ENCODE data around the gene SEPTIN2.
"Not testable (repeated sequence)": the region's sequence is repeated elsewhere in the genome, so short reads cannot be mapped to it uniquely, and the experiment has no call there.

Gene SEPTIN2

DNA sequence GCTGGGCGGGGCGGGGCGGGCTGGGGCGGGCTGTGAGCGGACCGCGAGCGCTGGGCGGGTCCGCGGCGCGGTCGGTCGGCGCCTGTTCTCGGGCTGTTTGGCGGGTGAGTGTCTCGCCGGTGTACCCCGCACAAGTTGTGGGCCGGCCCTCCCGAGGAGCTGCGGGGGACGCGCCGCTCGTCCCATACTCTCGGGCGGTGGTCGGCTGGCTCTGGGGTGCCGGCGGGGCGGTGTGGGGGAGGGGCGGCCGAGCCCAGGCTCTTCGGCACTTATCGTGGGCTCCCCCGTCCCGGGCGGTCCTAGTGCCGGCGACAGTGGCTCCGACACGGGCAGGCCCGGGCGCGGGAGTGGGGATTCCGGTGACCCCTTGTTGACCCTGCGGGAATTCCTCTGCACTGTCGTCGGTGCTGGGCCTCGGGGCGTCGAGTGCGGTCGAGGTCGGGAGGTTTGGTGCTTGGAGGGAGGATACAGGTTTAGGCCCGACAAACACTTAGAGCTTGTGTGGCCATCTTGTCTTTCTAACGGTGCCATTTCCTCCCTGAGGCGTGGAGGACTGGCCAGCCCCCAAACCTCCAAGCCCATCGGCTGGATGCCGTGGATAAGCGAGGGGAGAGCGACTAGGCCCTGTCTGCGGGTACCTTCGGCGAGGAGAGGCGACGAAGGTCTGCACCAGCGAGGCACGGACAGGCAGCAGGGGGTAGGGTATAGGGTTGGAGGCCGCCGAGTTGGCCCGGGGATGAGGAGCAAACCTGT, at the start of gene SEPTIN2:
SEPTIN2 (plus strand) TSS at position 47 of the 753 bp plus-strand sequence. CDS start 8,308 bp downstream, outside the sequence.
- peak within 1 kb of the TSS; percentile 100 for H3K27ac Mint-ChIP-seq
- no peaks in the 10 kb centered on the region for H3K9me3 Mint-ChIP-seq
- H3K4me1 Mint-ChIP-seq: peaks cover 70% of the 10 kb centered on the region
- DNase-seq: peak; percentile 84 to 86
- no peaks in the 10 kb centered on the region for H3K27me3 Mint-ChIP-seq
- ATAC-seq: peak; percentile 73
- peak within 1 kb of the TSS; percentile 98 to 99 for H3K4me3 Mint-ChIP-seq

DNA sequence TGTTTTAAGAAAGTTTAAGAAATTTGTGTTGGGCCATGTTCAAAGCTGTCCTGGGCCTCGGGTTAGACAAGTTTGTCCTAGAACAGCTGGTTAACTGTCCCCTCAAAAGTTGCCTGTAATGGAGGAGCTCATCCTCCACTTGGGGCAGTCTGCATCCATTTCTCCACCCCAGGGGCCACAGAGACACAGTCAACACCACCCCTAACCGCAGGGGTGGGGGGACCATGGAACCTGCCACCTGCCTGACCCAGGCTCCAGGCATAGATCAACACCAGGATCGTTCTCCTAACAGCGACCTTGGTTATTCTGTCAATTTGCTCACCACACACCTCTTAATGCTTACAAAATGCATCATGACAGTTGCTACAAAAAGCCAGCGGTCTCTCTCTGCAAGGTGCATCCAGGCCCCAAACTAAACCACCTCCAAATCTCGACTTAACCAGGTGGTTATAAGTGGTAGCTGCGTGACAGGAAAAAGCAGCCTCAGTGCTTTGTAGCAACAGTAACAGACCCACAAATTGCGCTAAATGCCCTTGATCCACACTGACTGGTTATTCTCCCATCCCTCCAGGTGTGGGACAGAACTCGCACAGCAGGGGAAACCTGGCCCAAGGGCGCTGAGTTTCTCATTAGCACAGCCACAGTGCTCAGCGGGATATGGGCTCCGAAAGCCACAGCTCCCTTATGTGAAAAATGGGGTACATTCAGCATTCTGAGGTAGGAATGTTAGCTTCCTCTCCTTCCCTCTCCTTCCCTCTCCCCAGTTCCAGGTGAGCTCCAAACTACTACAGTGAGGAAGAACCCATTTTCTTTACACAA, 48.3 kb upstream of the SEPTIN2 start:
- Mint-ChIP-seq H3K4me1 (peaks cover 38% of the 10 kb centered on the region), H3K4me3 (no peak overlapping the region), H3K27ac (no peak overlapping the region), H3K27me3 (no peaks in the 10 kb centered on the region), H3K9me3 (no peaks in the 10 kb centered on the region)
- DNase-seq (no peak), ATAC-seq (no peak)

DNA sequence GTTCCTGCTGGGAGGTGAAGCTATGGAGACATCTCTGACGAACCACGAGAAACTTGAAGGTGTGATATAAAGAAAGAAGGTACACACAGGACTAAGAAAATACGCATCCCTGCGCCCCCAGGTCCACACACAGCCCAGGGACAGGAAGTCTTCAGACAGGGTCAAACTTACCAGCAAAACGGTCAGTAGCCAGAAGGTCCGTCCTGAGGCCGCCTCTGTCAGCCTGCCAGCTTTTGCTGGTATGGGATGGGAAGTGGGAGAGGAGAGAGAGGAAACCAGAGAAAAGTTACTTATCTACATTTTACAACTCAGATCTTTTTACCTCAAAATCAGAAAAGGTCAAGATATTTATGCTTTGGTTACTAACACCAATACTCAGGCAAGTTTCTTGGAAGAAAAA, 47.4 kb upstream of the SEPTIN2 start:
- no peak for DNase-seq
- Mint-ChIP-seq H3K4me1 (peaks cover 44% of the 10 kb centered on the region), H3K27me3 (no peaks in the 10 kb centered on the region), H3K4me3 (no peak overlapping the region), H3K27ac (no peak overlapping the region), H3K9me3 (no peaks in the 10 kb centered on the region)
- no peak for ATAC-seq

DNA sequence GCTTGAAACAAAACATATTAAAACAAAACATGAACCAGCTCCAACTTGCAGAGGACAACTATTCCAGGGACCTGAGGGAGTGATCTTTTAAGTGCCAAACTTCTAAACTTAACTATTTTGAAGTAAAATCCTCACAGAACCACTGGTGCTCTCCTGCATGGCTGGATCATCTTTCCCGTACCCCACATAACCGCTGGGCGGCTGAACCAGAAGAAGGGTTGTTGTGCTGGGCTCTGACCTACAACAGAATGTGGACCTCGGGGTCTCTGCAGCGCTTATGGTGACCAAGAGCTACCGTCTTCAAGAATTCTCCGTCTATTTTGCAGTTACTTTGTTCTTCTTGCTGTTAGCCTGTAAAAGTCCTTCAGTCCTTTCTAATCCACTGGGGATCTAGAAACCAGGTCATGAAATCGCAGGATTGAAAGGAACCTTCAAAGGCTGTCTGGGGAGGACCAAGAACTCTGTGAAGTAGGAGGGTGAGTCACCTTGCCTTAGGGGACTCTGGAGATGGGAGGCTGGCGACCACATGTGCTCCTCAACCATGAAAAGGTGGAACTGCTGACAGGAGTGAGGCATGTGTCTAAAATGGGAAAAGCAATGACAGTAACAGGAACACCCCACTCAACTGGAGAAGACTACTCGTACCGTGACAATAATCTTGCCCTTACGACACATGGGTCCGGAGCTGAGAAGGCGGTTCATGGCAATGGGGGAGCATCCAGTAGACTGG, 46.8 kb upstream of the SEPTIN2 start:
- no peak for DNase-seq
- peaks cover 49% of the 10 kb centered on the region for H3K4me1 Mint-ChIP-seq
- no peaks in the 10 kb centered on the region for H3K9me3 Mint-ChIP-seq
- no peak for ATAC-seq
- no peak overlapping the region for H3K4me3 Mint-ChIP-seq
- H3K27ac Mint-ChIP-seq: no peak overlapping the region
- H3K27me3 Mint-ChIP-seq: no peaks in the 10 kb centered on the region

DNA sequence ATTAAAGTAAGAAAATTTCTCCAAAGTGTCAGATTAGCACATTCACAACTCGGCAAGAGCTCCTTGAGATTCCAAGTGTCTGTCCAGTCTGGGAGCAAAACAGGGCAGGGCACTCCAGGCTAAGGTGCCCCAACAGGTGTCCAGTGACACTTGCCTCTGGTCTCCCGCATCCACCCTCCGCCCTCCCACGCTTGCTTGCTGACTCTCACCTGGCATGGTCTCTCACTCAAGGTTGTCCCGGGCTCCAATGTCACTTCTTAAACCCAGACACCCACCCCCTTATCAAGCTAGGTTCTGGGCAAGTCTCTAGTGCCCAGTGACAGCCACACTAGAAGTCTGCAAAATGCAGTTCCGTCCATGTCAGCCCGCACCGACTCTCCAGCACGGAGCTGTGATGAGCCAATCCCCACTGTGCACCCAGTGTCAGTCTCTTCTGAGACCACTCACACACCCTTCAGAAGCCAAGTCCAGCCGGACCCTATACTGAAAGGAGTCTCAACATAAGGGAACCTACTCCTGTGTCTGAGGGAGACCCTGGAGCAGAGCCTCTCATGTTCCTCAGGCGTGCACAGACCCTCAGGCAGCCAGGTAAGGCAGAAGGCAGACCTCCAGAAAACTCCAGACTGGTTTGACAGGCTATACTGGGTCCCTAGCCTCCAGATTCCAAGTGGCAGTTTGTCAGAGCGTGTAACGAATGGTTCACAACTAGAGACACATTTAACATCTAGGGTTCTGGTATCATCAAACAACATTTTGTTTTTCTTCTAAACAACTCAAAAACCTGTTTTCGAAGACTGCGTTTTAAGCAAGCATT, 45.8 kb upstream of the SEPTIN2 start:
- Mint-ChIP-seq H3K4me3 (no peak overlapping the region), H3K27ac (no peak overlapping the region), H3K27me3 (no peaks in the 10 kb centered on the region), H3K9me3 (peaks cover under 1 to 2% of the 10 kb centered on the region in 2 donors), H3K4me1 (peaks cover 57% of the 10 kb centered on the region)
- DNase-seq (no peak), ATAC-seq (no peak)

DNA sequence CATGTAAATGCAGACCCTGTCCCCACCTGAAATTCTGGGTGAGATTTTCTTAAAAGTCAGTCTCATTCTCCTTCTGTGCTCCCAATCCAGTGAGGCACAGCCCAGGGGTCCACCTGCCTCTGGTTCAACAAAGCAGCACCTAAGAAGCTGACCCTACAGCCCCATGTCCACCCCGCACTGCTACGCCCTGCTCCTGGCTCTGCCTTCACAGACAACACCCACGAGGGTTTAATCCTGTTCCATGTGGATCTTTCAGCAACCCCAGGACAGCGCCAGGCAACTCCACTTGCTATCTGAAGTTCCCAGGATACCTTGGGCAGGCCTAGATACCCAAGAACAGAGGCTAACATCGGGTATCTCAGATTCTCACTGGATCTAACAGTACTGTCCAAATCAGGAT, 45.2 kb upstream of the SEPTIN2 start:
- no peak overlapping the region for H3K27ac Mint-ChIP-seq
- DNase-seq: no peak
- ATAC-seq: no peak
- H3K4me1 Mint-ChIP-seq: peaks cover 57% of the 10 kb centered on the region
- no peak overlapping the region for H3K4me3 Mint-ChIP-seq
- peaks cover 6 to 8% of the 10 kb centered on the region in 2 donors for H3K9me3 Mint-ChIP-seq
- H3K27me3 Mint-ChIP-seq: no peaks in the 10 kb centered on the region

DNA sequence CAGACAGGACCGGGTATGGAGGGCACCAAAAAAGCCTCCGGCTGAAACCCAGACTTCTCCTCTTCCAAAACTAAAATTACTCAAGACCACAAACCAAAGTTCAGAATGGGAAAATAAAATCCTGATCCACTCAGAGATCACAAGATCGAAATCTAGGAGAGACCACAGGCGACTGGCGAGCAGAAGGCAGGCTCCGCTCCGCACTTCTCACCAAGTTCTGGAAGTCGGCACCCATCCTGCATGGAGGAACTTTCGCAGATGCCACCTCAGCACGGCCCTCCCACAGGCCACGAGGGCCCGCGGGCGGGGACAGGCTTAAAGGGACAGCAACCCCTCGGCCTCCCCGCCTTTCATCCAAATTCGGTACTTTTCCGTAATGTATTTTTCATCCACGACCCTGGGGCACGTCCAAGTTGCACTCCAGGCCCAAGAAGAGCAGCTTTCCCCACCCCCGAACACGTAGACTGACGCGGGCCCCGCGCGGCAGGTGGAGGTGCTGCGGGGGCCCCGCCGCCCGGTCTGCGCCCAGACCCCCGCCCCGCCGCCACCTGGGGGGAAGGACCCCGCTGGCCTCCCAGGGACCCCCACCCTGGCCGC, 43.9 kb upstream of the SEPTIN2 start:
- DNase-seq (peak; percentile 31 to 44), ATAC-seq (peak; percentile 67)
- peaks cover 11 to 15% of the 10 kb centered on the region in 2 donors for H3K9me3 Mint-ChIP-seq
- peaks cover 57% of the 10 kb centered on the region for H3K4me1 Mint-ChIP-seq
- H3K27me3 Mint-ChIP-seq: no peaks in the 10 kb centered on the region
- peak overlapping the region; percentile 78 to 91 for H3K27ac Mint-ChIP-seq
- peak overlapping the region; percentile 81 to 84 for H3K4me3 Mint-ChIP-seq

DNA sequence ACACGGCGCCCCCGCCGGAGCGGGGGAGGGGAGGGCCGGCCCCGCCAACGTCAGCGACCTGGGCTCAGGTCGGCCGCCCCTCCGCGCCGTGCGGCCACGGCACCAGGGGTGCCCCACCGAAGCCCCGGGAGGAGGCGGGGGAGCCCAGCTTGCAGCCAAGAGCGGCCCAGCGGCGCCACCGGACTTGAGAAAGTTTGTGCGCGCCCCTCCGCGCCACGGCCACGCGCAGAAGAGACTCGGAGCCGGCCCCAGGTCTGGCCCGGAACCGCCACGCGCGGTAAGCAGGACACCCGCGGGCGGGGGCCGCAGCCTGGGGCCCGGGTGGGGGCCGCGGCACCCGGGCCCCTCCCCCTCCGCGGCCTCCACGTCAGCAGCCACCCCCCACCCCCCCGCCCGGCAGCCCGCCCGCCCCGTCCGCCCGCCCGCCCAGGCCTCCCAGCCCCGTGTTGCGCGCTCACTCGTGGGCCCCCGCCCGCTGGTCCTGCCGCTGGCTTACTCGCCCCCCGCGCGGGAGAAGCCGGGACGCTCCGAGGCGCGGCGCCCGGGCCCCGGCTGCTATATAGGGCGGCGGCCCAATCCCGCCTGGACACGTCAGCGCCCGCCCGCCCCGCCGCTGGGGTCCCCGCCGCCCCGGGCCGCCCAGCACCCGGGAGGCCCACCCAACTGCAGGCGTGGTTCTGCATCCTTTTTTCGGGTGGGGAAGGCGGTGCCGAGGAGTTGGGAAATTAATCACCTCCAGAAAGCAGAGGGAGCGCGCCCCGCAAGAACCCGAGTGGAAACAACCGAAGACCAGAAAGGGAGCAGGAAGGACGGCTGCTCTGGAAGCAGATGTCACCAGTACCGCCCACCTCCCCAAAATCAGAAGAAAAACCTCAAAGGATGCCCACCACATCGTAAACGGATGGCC, 43.2 kb upstream of the SEPTIN2 start:
- peak overlapping the region; percentile 60 to 78 for H3K4me3 Mint-ChIP-seq
- ATAC-seq: peak; percentile 81
- H3K4me1 Mint-ChIP-seq: peaks cover 60% of the 10 kb centered on the region
- peak overlapping the region in 1 of 2 donors; percentile 54 for H3K27ac Mint-ChIP-seq
- peak; percentile 21 to 38 for DNase-seq
- peaks cover 11 to 15% of the 10 kb centered on the region in 2 donors for H3K9me3 Mint-ChIP-seq
- no peaks in the 10 kb centered on the region for H3K27me3 Mint-ChIP-seq

DNA sequence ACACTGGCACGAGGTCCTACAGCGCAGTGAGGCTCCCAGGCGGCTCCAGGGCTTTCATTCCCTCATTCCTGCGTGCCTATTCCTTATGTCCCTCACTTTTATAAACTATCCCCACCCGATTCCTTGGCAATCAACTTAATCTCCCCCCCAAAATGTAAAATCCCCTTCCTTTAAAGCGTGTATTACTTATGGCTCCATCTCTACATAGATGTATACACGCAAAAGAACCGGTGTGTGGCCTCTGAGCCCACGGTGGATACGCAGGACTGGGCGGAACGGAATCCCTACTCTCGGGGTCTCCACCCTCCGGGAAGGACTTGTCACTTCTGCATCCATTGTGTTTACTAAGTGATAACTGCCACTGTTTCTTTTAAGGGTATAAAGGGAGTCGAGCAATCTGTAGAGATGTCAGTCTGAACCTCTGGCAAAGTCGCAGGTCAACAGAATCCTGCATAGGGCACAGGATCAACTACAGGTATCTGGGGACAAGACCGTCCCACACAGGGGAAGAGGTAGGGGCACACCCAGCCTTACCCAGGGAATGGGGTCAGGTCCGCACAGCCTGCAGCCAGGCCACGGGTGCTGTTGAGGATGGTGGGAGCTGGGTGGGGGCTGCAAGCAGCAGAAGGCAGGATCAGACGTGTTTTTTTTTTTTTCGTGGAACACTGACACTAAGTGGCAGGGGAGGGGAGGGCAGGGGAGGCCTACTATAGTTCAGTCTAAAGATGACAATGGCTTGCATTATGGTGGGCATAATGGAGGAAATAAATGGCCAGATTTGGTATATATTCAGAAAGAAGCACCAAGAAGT, 42.3 kb upstream of the SEPTIN2 start:
- DNase-seq (no peak), ATAC-seq (no peak)
- Mint-ChIP-seq H3K4me3 (peak overlapping the region; percentile 60 to 78), H3K9me3 (peaks cover 11 to 15% of the 10 kb centered on the region in 2 donors), H3K27ac (peak overlapping the region; percentile 4 to 28), H3K27me3 (no peaks in the 10 kb centered on the region), H3K4me1 (peaks cover 58% of the 10 kb centered on the region)

DNA sequence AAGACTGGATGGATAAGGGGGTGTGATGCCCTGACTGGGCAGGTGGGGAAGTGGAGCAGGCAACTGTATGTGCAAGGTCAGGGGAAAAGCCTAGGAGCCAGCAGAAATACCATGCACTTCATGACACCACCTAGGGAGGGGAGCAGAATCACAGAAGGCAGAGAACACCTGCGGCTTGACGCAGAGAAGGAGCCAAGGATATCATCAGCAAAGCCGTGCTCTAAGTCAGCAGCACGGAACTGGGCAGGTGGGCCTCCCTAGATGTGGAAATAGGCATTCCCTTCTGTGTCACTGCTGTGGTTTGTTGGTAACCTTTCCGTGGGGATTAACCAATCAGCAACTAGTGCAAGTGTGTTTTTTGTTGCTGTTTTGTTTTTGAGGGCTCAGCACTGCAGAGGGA, 41.6 kb upstream of the SEPTIN2 start:
- no peak for ATAC-seq
- DNase-seq: no peak
- Mint-ChIP-seq H3K9me3 (peaks cover 11 to 15% of the 10 kb centered on the region in 2 donors), H3K27ac (no peak overlapping the region), H3K4me1 (peaks cover 53% of the 10 kb centered on the region), H3K4me3 (no peak overlapping the region), H3K27me3 (no peaks in the 10 kb centered on the region)

DNA sequence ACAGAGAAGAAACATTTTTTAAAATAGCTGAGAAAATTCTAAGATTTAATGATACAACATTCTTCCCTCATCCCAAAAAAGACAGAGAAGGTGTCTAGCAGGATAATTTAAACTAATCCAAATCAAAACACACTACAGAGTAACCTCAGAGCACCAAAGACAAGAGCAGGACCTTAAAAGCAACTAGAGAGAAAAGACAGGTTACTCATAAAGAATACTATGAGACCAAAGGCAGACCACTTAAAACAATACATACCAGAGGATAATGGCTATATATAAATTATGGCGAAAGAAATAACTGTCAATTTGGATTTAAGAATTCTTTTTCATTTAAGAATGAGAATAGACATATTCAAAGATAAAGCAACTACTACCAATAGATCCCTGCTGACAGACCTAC, 40.2 kb upstream of the SEPTIN2 start:
- peaks cover 11 to 15% of the 10 kb centered on the region in 2 donors for H3K9me3 Mint-ChIP-seq
- peaks cover 51% of the 10 kb centered on the region for H3K4me1 Mint-ChIP-seq
- ATAC-seq (no peak), DNase-seq (no peak)
- no peak overlapping the region for H3K4me3 Mint-ChIP-seq
- H3K27ac Mint-ChIP-seq: no peak overlapping the region
- H3K27me3 Mint-ChIP-seq: no peaks in the 10 kb centered on the region

DNA sequence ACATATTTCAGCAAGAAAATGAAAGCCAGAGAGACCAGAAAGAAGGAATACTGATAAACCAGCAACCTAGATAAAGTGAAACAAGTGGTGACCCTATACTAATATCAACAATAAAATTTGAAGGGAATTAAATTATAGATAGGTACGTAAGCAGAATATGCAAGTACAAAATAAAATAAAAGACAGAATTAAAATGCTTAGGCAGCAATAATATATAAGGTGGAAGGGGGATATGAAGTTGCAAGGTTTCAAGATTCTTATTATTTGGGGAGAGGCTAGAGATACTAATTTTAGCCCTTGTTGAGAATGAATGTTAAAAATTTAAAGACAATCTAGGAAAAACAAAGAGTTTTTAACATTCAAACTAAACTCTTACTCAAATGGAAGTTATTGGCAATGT, 39.8 kb upstream of the SEPTIN2 start:
- Mint-ChIP-seq H3K27ac (no peak overlapping the region), H3K27me3 (no peaks in the 10 kb centered on the region), H3K9me3 (peaks cover 11 to 15% of the 10 kb centered on the region in 2 donors), H3K4me1 (peaks cover 51% of the 10 kb centered on the region), H3K4me3 (no peak overlapping the region)
- ATAC-seq (no peak), DNase-seq (no peak)

DNA sequence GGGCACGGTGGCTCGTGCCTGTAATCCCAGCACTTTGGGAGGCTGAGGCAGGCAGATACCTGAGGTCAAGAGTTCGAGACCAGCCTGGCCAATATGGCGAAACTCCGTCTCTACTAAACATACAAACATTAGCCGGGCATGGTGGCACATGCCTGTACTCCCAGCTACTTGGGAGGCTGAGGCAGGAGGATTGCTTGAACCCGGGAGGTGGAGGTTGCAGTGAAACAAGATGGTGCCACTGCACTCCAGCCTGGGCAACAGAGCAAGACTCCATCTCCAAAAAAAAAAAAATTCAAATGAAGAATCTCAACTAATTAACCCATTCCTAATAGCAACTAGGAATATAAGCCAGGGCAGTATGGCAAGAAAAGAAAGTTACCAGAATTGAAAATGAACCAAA, 37.4 kb upstream of the SEPTIN2 start:
- H3K27ac Mint-ChIP-seq, H3K27me3 Mint-ChIP-seq, ATAC-seq: not testable (repeated sequence)

More for the DNA sequence above, 37.4 kb upstream of the SEPTIN2 start:
- not testable (repeated sequence) for H3K4me3 Mint-ChIP-seq, DNase-seq
- Mint-ChIP-seq H3K9me3 (peaks cover 11 to 15% of the 10 kb centered on the region in 2 donors), H3K4me1 (peaks cover 49% of the 10 kb centered on the region)

Measured in stimulated activated naive CD8-positive, alpha-beta T cell treated with anti-CD3 and anti-CD28 coated beads, Interleukin-15, amount 100 ng/mL, for 72 hours (primary cell).